ENCODE results near the gene TRIM36. TPM values are rescaled to one million over a fixed set of nuclear protein-coding genes. Genes with fewer than 3 reads are reported as not detected.

Gene TRIM36
- total RNA-seq, 1 donor from 2014 or later, result 1.3 TPM

- DNase-seq (ENCODE audit: low spot score), result no peak
Observed at GRCh38 chr5:115079924-115080623, 89.6 kb downstream of the TRIM36 start.

Other genes with a start within 250 kb of the TRIM36 start
- 37.3 TPM for gene PGGT1B, start 93.0 kb upstream of the TRIM36 start, total RNA-seq
- gene CCDC112, start 126.7 kb upstream of the TRIM36 start, total RNA-seq, result 4.3 TPM